Activated CD4-positive, CD25-positive, alpha-beta regulatory T cell treated with anti-CD3 and anti-CD28 coated beads, Interleukin-2, amount 50 U/mL, for 72 hours (primary cell): ENCODE results near the gene APOH.
"Not testable (repeated sequence)": the region's sequence is repeated elsewhere in the genome, so short reads cannot be mapped to it uniquely, and the experiment has no call there.

Source experiments
- DNase-seq: peaks from one replicate; pipeline ENCODE4 v3.0.0; 2021

APOH gene, protein sequence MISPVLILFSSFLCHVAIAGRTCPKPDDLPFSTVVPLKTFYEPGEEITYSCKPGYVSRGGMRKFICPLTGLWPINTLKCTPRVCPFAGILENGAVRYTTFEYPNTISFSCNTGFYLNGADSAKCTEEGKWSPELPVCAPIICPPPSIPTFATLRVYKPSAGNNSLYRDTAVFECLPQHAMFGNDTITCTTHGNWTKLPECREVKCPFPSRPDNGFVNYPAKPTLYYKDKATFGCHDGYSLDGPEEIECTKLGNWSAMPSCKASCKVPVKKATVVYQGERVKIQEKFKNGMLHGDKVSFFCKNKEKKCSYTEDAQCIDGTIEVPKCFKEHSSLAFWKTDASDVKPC

DNA sequence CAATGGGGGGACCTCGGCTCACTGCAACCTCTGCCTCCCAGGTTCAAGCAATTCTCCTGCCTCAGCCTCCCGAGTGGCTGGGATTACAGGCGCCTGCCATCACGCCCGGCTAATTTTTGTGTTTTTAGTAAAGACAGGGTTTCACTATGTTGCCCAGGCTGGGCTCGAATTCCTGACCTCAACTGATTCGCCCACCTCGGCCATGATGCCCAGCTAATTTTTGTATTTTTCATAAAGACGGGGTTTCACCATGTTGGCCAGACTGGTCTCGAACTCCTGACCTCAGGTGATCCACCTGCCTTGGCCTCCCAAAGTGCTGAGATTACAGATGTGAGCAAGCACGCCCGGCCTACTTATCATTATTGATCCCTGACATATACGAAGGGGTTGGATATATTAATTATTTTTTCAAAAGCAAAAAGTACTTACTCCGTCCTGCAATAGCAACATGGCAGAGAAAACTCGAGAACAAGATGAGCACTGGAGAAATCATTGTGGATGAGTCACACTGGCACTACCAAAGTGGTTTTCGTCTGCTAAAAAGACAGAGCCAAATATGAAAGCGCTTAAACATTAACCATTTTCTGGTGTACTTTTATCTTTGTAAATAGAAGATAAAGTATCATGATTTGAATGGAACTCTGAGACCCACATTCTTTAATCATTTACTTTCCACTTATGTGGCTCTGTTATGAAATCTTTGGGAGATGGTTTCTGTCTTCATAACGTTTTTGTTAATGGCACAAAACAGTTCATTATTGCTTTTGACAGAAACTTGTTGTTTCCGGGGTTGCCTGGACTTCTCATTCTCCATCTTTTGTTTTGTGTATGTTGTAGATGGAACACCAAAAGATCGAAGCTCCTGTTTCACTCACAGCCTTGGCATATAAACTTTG lies at the start of gene APOH:
Gene APOH (minus strand): TSS at position 529 of the 896 bp plus-strand sequence. CDS start 36 bp downstream, at position 493.
- DNase-seq = no peak

DNA sequence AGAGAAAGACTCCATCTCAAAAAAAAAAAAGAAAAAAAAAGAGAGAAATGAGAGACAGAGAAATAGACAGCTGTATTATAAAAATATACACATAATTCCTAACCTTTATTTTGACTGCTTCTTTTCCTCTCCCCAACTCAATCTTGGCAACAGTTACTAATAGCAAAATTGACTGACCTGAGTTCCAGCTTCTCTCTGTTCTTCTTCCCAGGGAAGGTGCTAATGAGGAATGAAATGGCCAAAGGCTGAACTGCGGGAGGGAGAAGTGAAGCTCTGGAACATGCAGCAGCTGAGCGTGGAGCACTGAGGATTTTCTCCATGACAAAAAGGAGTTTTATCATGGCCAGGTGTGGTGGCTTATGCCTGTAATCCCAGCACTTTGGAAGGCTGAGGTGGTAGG lies 48.0 kb upstream of the APOH start:
- DNase-seq = no peak

DNA sequence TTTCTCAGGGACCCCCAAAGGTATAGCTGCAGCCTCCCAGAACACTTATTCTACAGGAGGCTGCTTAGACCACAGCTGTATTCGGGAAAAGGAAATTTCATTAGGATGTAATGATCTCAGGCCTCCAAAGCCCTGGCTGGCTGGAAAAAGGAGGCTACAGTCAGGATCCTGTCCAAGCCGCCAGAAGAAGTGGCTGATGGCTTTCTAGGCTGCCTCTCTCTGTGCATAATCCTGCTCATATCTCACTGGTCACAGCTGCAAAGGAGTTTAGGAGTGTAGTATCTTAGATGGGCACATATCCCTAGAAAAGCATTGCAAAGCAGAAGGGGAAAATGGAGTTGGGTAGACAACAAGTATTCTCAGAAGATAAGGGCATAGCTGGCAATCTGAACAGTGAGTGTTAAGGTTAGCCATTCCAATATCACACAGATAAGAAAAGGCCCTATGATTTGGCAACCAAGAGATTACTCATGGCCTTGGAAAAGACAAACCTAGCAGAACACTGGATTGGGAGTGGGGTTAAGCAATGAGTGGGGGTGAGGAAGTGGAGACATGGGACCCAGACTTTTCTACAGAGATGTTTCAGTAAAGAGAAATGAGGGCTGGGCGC lies 47.2 kb upstream of the APOH start:
- no peak for DNase-seq

DNA sequence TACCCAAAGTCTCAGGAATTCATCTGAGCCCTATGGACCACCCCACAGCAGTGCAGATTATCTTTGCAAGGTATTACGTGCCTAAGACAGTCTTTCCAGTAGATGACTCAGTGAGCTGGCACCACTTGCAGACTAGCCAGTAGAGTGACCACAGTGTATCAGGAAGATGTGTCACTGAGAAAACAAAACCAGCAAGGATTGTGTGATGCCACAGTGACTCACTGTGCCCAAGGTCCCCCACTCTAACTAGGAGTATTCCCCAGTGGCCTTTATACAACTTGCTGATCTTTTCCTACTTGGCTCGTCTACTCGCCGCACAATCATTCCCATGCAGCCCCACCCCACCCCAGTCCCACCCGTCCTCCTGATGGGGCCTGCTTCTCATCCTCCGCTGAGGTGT lies 46.4 kb upstream of the APOH start:
- DNase-seq = no peak

DNA sequence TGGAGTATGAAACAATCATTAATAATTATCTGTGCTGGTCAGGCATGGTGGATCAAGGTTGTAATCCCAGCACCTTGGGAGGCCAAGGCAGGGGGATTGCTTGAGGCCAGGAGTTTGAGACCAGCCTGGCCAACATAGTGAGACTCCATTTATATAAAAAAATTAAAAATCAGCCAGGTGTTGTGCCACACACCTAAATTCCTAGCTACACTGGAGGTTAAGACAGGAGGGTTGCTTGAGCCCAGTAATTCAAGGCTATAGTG lies 44.3 kb upstream of the APOH start:
- DNase-seq = no peak

DNA sequence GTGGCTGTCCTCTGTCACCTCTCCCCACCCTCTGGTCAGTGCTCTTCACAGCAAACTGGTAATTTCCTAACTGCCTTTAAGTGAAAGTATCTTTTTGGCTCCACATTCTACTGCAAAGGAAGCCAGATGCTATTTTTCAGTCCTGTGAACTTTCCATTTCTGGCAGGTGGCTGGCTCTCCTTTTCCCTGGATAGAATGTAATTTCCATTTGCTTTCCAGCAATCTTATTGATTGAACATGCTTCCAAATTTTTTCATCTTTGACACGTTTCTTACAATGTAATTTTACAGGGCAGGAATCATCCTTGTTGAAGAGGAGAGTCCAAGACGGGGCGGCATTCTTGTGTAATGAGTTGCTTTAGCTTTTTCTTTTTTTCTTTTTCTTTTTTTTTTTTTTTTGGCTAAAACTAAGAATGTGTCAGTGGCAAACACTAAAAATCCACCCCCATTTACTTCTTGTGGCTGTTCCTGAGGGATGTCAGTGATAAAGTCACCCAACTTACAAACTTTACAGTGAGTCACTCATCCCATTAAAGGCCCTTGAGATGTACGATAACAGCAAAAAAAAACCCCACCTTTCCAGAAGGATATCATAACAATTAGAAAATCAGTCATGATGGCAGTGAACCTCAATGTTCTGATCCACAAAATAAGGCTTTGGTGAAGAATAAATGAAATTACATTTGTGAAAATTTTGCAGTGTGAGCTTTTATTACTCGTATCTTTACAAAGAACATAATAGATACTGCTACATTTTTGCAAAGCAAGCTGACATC lies 43.8 kb upstream of the APOH start:
- DNase-seq = no peak

DNA sequence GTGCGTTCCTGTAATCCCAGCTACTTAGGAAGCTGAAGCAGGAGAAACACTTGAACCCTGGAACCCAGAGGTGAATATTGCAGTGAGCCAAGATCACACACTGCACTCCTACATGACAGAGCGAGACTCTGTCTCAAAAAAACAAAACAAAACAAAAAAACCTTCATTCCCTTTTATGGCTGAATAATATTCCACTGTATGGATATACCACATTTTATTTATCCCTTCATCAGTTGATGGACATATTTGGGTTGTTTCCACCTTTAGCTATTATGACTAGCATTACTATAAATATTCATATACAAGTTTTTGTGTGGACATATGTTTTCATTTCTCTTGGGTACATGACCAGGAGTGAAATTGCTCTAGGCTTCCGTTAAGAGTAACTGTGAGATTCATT lies 42.3 kb upstream of the APOH start:
- no peak for DNase-seq

DNA sequence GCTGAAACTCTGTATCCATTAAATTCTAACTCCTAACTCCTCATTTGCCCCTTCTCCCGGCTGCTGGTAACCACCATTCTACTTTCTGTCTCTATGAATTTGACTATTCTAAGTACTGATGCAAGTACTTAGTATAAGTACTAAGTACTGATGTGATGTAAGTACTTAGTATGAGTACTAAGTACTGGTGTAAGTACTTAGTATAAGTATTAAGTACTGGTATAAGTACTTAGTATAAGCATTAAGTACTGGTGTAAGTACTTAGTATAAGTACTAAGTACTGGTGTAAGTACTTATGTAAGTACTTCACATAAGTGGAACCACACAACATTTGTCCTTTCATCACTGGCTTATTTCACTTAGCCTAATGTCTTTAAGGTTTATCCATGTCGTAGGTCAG lies 40.9 kb upstream of the APOH start:
- no peak for DNase-seq

DNA sequence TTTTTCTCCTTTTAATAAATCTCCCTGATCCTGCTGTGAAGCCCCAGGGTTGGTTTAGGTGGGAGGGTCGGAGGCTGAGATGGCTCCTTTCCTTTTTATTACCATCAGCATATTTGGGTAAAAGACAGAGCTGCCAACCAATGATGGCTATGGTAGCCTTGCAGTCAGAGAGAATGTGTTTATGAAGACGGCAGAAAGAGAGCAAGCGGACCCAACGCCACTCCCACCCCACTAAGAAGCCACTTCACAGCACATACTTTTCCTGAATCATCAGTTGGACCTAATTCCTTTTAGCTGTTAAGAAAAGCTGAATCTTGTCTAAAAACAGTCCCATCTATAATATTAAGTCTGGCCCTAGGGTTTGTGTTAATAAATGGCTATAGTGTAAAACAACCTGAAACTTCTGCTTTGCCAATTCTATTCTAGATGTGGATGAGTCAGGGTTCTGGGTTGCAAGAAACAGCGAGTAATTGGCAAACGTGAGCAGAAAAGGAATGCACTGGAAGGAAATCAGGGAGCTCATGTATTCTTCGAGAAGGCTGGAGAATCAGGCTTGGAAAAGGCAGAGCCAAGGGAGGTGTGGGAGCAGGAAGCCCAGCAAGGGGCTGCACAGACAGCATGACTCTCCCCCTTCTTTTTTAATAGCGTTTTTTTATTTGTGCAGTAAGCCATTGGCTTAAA lies 39.2 kb upstream of the APOH start:
- no peak for DNase-seq

DNA sequence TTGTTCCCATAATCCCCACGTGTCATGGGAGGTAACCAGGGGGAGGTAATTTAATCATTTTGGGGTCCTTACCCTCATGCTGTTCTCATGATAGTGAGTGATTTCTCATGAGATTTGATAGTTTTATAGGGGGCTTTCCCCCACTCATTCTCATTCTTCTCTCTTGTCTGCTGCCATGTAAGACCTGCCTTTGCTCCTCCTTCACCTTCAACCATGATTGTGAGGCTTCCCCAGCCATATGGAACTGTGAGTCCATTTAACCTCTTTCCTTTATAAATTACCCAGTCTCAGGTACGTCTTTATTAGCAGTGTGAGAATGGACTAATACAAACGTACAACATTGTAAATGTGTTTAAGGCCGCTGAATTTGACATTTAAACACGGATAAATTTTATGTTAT lies 35.5 kb upstream of the APOH start:
- DNase-seq = no peak

DNA sequence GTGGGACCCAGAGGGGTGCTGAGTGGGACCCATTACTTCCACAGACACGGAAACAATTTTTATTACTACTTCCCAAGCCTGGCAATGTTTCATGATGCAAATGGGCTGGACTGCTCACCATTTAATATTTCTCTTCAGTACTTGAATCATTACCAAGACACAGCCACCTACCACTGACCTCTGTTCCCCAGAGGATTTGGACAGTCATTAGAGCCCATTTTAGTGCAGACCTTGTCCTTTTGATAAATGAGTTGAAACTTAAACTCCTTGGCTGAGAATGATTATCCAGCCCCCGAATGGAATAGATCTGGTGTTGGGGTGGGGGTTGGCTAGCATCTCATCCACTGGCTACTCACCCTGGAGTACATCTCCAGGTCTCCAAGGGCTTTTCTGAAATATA lies 33.6 kb upstream of the APOH start:
- DNase-seq = no peak

DNA sequence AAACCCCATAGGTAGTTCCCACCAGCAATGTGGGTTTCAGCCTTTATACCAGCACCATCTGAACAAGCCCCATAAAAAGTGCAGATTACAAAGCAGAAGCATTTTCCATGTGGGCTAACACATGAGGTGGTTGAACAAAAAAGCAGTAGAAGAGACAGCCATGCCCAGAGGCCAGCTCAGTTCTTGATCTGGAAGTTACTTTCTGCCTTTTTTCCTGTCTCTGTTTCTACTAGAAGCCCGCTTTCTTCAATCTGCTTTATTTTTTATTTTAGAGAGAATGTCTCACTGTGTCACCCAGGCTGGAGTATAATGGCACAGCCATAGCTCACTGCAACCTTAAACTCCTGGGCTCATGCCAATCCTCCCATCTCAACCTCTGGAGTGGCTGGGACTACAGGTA lies 31.5 kb upstream of the APOH start:
- DNase-seq = no peak

DNA sequence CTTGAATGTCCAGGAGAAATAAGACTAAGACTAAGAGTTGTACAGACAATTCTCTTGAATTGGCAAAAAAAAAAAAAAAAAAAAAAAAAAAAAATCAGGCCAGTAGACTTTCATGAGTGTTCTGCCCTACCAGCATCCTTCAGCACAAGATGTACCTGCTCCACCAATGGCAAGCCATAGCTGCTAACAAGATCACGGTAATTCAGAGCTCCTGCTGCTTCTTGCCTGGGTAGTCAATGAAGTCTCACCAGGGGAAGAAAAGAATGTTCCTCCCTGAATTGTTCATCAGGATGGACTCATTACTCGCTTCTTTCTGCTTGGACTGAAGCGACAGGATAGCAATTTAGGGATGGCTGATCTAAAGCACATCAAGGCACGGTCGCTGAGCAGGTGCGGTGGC lies 31.1 kb upstream of the APOH start:
- DNase-seq = no peak

DNA sequence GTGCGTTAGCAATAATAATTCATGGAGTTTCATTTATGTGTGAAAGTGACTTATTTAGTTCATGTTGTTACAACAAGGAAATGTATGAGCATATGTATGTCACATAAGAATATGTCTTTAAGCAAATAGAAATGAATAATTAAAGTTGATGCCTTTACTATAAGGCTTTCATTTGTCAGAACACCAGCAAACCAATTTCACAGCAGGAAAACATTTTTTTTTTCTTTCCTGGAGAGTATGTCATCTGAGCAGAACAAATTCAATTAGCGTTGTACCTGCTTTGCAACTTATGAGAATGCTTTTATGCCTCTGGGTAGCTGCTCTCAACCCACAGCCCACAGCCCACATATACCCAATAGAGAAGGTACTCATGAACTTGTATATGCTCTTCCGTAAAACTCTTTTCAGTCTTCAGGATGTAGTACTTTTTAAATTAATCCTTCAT lies 26.3 kb upstream of the APOH start:
- DNase-seq = no peak

DNA sequence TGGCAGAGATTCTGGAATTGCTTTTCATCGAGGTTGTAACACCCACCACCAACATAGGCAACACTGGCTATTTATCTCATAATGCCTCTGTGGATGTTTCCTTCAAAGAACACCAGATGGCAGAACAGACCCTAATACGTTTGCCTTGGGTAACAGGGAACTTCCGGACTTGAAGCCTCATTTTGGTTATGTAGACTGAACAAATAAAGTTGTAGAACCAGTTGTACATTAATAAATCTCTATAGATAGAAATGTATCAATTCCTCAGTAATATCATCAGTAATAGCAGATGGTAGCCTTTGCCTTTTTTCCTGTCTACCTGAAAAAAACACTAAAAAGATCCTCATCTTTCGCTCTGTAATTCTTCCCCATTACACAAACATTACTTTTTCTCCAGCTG lies 25.9 kb upstream of the APOH start:
- DNase-seq = no peak

DNA sequence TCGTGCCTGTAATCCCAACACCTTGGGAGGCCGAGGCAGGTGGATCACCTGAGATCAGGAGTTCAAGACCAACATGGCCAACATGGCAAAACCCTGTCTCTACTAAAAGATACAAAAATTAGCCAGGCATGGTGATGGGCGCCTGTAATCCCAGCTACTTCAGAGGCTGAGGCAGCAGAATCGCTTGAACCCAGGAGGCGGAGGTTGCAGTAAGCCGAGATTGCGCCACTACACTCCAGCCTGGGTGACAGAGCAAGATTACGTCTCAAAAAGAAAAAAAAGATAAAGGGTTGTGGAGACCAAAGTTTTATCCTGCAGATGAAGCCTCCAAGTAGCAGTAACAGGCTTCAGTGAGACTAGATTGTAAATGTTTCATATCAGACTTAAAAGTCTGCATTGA lies 24.2 kb upstream of the APOH start:
- not testable (repeated sequence) for DNase-seq

DNA sequence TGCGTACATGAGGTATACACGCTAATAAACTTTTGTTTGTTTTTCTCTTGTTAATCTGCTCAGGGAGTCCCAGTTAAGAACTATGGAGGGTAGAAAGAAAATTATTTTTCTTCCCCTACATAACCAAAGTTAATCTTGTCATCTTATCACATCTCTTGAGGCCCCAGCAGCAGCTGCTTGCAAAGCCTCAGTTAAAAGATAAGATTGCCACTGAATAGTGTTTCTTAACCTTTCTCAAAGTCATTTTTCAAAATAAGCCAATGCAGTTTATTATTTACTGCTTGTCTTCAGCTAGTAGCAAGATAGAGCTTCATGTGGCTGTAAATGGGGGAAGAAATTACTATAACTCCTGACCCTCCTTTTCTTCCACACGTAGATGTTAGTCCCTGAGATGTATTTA lies 21.5 kb upstream of the APOH start:
- no peak for DNase-seq

DNA sequence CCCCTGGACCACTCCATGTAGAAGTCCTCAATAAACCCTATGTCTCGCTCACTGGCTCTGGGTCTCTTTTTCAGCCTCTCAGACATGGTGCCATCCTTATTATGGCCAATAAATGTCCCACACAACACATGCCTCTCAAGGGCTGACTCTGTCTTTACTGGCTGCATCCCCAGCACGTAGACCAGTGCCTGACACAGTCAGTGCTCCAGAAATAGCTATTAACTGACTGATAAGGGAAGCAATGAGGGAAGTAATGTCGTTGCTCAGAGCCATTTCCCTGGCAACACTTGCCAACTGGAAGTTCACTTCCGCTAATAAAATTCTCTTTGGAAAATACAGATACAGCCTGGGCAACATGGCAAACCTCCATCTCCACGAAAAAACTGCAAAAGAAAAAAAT lies 19.1 kb upstream of the APOH start:
- DNase-seq = no peak

DNA sequence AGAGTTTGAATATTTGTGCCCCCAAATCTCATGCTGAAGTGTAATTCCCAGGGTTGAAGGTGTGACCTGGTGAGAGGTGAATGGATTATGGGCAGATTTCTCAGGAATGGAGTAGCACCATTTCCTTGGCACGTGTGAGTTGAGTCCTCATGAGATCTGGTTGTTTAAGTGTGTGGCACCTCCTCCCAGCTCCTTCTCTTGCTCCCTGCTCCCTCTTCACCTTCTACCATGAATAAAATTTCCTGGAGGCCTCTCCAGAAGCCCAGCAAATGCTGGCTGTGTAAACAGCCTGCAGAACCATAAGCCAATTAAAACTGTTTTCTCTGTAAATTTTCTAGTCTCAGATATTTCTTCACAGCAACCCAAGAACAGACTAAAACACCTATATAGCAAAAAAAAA lies 12.6 kb upstream of the APOH start:
- no peak for DNase-seq

DNA sequence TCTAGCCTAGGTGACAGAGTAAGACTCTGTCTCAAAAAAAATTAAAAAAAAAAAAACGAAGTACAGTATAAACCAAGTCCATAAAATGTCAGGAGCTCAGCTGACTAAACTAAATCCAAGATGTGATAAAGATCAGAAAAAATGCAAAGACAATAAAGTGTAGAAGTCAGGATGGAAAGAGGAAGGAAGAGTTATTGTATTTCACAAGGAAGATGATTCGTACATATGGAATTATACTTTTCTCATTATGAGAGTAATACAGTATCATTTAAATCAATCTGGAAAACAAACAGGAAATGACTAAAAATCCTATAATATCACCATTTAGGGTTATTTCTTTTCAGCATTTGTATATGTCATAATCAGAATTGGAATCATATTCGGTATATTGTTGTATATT lies 11.4 kb upstream of the APOH start:
- DNase-seq = no peak

DNA sequence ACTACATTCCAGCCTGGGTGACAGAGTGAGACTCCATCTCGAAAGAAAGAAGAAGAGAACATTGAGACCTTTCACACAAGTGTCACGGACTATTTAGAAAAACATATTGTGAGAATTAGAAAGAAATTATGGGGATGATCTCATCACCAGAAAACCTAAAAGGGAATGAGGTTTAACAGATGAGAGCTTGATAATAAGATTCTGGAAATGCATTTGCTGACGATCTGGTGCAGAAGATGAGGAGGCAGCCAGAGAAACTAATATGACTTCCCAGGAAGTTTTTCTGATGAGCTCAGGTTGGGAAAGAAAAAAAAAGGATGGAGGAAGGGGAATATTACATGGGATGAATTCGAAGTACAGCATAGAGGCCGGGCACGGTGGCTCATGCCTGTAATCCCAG lies 10.8 kb upstream of the APOH start:
- DNase-seq = no peak

DNA sequence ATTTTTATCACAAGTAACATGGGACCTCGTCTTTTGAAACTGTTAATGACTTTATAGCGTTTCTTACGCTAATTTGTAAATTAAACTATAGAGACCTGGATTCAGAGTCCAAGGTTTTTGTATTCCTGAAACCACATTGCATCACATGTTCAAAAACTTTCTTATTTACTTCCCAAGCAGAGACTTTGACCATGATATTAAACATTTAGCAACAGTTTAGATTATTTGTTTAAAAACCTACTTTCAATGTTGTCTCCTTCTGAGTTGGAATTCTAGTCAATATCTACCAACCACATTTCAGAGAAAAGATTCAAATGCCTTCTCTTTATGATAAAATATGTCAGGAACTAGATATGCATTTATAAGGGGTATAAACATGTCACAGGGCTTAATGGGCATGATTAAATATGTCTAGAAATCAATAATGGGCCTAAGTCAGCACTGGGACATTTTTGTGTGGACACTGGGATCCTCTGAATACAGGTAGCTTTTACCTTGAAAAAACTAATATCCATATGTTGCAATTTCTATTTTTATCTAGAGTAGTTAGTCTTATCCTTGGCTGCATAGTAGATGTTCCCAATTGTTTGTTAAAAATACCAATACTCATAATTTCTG lies 6.3 kb upstream of the APOH start:
- no peak for DNase-seq
